ENCODE results near the gene DHRS9.

DNA sequence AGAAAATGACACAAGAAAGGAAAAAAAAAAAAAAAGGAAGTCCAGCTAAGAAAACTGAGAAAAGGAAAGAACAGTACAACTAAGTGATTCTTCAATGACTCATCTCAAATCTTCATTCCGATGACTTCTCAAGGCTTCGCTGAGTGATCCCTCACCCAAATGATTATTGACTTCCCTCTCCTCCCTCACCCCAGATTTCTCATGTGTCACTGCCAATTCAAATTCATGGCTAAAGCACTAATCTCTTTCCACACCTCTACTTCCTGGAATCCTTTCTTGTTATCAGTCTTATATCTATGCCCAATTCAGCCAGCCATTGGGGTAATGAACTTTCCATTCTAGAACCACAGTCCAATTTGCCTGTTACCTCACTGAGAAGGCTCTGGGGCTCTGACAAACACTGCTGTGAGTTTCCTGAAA lies 31.0 kb upstream of the DHRS9 start:
- TF ChIP-seq EZH2 (IDR thresholded peaks at IDR 0.05; ENCODE audit: borderline replicate concordance, insufficient read depth, low read depth, low read length, poor library complexity, severe bottlenecking) = no peak
- TF ChIP-seq, protein P1, sequence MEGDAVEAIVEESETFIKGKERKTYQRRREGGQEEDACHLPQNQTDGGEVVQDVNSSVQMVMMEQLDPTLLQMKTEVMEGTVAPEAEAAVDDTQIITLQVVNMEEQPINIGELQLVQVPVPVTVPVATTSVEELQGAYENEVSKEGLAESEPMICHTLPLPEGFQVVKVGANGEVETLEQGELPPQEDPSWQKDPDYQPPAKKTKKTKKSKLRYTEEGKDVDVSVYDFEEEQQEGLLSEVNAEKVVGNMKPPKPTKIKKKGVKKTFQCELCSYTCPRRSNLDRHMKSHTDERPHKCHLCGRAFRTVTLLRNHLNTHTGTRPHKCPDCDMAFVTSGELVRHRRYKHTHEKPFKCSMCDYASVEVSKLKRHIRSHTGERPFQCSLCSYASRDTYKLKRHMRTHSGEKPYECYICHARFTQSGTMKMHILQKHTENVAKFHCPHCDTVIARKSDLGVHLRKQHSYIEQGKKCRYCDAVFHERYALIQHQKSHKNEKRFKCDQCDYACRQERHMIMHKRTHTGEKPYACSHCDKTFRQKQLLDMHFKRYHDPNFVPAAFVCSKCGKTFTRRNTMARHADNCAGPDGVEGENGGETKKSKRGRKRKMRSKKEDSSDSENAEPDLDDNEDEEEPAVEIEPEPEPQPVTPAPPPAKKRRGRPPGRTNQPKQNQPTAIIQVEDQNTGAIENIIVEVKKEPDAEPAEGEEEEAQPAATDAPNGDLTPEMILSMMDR (IDR thresholded peaks at IDR 0.05) = no peak

All from B cell (primary cell).